ENCODE data around the gene MAP3K4.
"Not testable (repeated sequence)": the region's sequence is repeated elsewhere in the genome, so short reads cannot be mapped to it uniquely, and the experiment has no call there.

The MAP3K4 gene

GRCh38 chr6:161091972-161092701, 100.6 kb downstream of the MAP3K4 start:
- DNase-seq = no peak

- no peak for DNase-seq
These were observed 103.4 kb downstream of the MAP3K4 start for GRCh38 chr6:161094955-161095354.

- no peak for DNase-seq
These were observed 104.3 kb downstream of the MAP3K4 start for GRCh38 chr6:161095916-161096315.

GRCh38 chr6:161100072-161100471, 108.5 kb downstream of the MAP3K4 start:
- DNase-seq = no peak

GRCh38 chr6:161101517-161101916, 109.9 kb downstream of the MAP3K4 start:
- DNase-seq = no peak

GRCh38 chr6:161103475-161103874, 111.9 kb downstream of the MAP3K4 start:
- DNase-seq = no peak

- DNase-seq = no peak
These were observed 113.4 kb downstream of the MAP3K4 start for GRCh38 chr6:161104966-161105365.

GRCh38 chr6:161105408-161105807, 113.8 kb downstream of the MAP3K4 start:
- no peak for DNase-seq

- DNase-seq = no peak
These were observed 116.5 kb downstream of the MAP3K4 start for GRCh38 chr6:161107779-161108730.

- DNase-seq = no peak
These were observed 117.3 kb downstream of the MAP3K4 start for GRCh38 chr6:161108916-161109315.

GRCh38 chr6:161109366-161109765, 117.8 kb downstream of the MAP3K4 start:
- DNase-seq = no peak

GRCh38 chr6:161110028-161110779, 118.6 kb downstream of the MAP3K4 start:
- no peak for DNase-seq

GRCh38 chr6:161111261-161111660, 119.7 kb downstream of the MAP3K4 start:
- no peak for DNase-seq

GRCh38 chr6:161115468-161115867, 123.9 kb downstream of the MAP3K4 start:
- DNase-seq = no peak

GRCh38 chr6:161116554-161116953, 125.0 kb downstream of the MAP3K4 start:
- no peak for DNase-seq

- DNase-seq = no peak
These were observed 125.7 kb downstream of the MAP3K4 start for GRCh38 chr6:161117308-161117707.

GRCh38 chr6:161117942-161118341, 126.4 kb downstream of the MAP3K4 start:
- DNase-seq = no peak

GRCh38 chr6:161123319-161123718, 131.8 kb downstream of the MAP3K4 start:
- DNase-seq = not testable (repeated sequence)

- DNase-seq = no peak
These were observed 134.0 kb downstream of the MAP3K4 start for GRCh38 chr6:161125591-161125990.

- no peak for DNase-seq
These were observed 135.6 kb downstream of the MAP3K4 start for GRCh38 chr6:161127071-161127740.

GRCh38 chr6:161128230-161128629, 136.7 kb downstream of the MAP3K4 start:
- no peak for DNase-seq

GRCh38 chr6:161128680-161129196, 137.2 kb downstream of the MAP3K4 start:
- DNase-seq = no peak
